Measurements from ENCODE around the gene IFT27. TPM values are rescaled to one million over a fixed set of nuclear protein-coding genes. Genes with fewer than 3 reads are reported as not detected.

IFT27 gene
- total RNA-seq, 6 experiments from 2014 or later: 14.4 to 22.0 (median 17.5) TPM

- Mint-ChIP-seq H3K27me3 (ENCODE audit: insufficient read depth) (peaks cover 42% of the 10 kb centered on the region), H3K4me1 (ENCODE audit: low read depth) (peaks cover 13% of the 10 kb centered on the region), H3K27ac (peak overlapping the region; percentile 53; the same call in 1 of the 2 replicates), H3K36me3 (ENCODE audit: low read depth) (no peaks in the 10 kb centered on the region), H3K4me3 (no peak overlapping the region), H3K9me3 (no peaks in the 10 kb centered on the region)
- TF ChIP-seq CTCF (IDR thresholded peaks at IDR 0.05): peak; percentile 96
- peak; percentile 88 for DNase-seq
Measured at GRCh38 chr22:36781656-36782627, 6.0 kb upstream of the IFT27 start.

GRCh38 chr22:36778020-36778419 lies 2.1 kb upstream of the IFT27 start:
- H3K4me1 Mint-ChIP-seq (ENCODE audit: low read depth): peaks cover 29% of the 10 kb centered on the region

GRCh38 chr22:36776722-36777121 lies 803 bp upstream of the IFT27 start:
- no peak for DNase-seq
- no peak for TF ChIP-seq CTCF (IDR thresholded peaks at IDR 0.05)
- no peaks in the 10 kb centered on the region for H3K9me3 Mint-ChIP-seq
- peak overlapping the region; percentile 83 for H3K4me3 Mint-ChIP-seq
- peaks cover 9% of the 10 kb centered on the region; the same call in 1 of the 2 replicates for H3K27me3 Mint-ChIP-seq (ENCODE audit: insufficient read depth)
- peak overlapping the region; percentile 32 for H3K27ac Mint-ChIP-seq
- H3K4me1 Mint-ChIP-seq (ENCODE audit: low read depth): peaks cover 19% of the 10 kb centered on the region
- H3K36me3 Mint-ChIP-seq (ENCODE audit: low read depth): peaks cover 7% of the 10 kb centered on the region

More at GRCh38 chr22:36778020-36778419, 2.1 kb upstream of the IFT27 start:
- Mint-ChIP-seq H3K4me3 (no peak overlapping the region), H3K27me3 (ENCODE audit: insufficient read depth) (peaks cover 10% of the 10 kb centered on the region; the same call in 1 of the 2 replicates), H3K27ac (no peak overlapping the region), H3K36me3 (ENCODE audit: low read depth) (peaks cover 4% of the 10 kb centered on the region), H3K9me3 (no peaks in the 10 kb centered on the region)
- DNase-seq: no peak
- TF ChIP-seq CTCF (IDR thresholded peaks at IDR 0.05): no peak

DNA sequence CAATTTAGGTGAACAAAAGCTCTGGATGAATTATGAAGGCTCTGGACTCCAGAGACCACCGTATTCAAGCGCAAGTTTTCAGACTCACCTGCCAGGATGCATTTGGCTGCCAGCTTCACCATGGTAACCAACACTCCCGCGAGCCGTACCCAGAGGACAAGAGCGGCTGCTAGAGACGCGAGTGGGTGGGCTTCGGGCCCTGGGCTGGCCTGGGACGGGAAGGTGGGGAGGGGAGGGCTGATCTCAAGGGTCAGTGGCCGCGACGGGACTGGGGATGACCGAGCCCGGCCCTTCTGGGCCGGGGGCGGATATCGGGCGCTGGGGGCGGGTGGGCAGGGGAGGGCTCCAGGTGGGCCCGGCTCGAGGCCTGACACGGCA lies 344 bp downstream of the IFT27 start:
- Mint-ChIP-seq H3K27ac (peak overlapping the region; percentile 71), H3K4me3 (peak overlapping the region; percentile 91), H3K9me3 (no peaks in the 10 kb centered on the region), H3K27me3 (ENCODE audit: insufficient read depth) (peaks cover 9% of the 10 kb centered on the region; the same call in 1 of the 2 replicates), H3K36me3 (ENCODE audit: low read depth) (peaks cover 11% of the 10 kb centered on the region), H3K4me1 (ENCODE audit: low read depth) (peaks cover 16% of the 10 kb centered on the region)
- no peak for DNase-seq
- TF ChIP-seq CTCF (IDR thresholded peaks at IDR 0.05): no peak

DNA sequence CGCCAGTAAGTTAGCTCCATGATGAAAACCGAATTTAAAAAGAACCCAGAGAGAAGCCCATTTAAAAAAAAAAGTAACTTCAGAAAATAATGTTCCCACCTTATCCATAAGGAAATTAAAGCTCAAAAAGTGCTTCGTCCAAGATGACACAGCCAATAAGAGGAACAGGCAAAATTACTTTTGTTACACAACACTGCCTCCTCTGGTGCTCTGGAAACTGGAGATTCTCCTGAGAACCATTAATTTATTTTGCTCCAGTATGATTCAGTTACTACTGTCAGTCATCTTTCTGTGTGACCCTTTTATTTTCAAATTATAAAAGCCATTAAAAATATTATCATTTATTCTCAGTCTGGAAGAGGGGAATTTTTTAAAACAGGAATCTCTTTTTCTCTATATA lies 2.0 kb downstream of the IFT27 start:
- Mint-ChIP-seq H3K9me3 (no peaks in the 10 kb centered on the region), H3K4me3 (no peak overlapping the region), H3K27me3 (ENCODE audit: insufficient read depth) (peaks cover 9% of the 10 kb centered on the region), H3K36me3 (ENCODE audit: low read depth) (peaks cover 11% of the 10 kb centered on the region), H3K27ac (no peak overlapping the region), H3K4me1 (ENCODE audit: low read depth) (peaks cover 16% of the 10 kb centered on the region)
- DNase-seq: peak; percentile 28
- TF ChIP-seq CTCF (IDR thresholded peaks at IDR 0.05): peak; percentile 72
